A549 treated with Hydrocortisone at 1 μM for 4 hours (cell line): ENCODE results near the gene TAF5L. TPM values are rescaled to one million over a fixed set of nuclear protein-coding genes. Genes with fewer than 3 reads are reported as not detected.

Experiments
- total RNA-seq: library from RNA; stranded (reverse); fragments of 200-300 nt; extraction: Qiagen RNA extraction; gene quantifications from 5 replicates; pipeline ENCODE4 v1.2.3, GENCODE V29; 2022

TAF5L gene
- 23.3 to 26.4 TPM (median 23.4 TPM) in 5 replicates for total RNA-seq

GRCh38 chr1:229625915-229626831 lies at the start of gene TAF5L, which contains the start of gene URB2:
TAF5L (minus strand) TSS chr1:229626122; CDS start chr1:229614482, 11,640 bp downstream.
URB2 (plus strand) TSS chr1:229626247; CDS start chr1:229627634, 1,387 bp downstream.

DNA sequence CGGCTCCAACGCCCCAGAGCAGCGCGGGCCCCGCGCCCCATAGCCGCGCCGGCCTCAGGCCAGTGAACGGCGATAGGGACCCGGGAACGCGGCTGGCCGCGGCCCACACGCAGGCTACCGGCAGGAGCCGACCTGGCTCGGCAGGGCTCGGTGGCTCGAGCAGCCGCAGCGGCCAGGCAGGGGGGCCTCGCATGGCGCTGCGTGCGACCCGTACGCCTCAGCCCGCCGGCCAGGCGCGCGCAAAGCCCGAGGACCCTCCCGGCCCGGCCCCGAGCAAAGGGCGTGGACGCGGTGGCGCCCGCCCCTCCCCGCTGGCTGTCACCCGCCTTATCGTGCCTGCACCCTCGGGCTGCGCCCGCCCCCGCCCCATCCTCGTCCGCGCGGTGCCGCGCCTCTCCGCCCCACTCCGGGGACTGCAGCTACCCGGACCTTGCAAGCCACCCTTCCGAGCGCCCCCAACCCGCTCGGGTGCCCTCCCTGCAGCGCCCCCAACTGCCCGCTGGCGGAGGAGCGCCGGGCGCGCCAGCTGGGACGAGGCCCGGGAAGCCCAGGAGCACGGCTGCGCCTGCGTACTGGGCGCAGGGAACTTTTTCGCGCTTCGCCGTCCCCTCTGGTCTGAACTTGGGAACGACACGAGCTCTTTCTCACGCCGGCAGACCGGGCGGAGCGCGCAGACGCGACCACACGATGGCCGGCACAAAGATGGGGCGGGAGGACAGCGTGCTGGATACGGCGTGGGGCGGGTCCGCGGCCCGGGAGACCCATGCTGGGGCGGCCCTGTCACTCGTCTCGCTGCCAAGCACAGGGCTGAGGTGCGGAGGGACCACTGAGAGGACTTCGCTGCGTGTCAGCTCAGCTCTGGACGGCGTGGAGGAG lies 67.2 kb downstream of the TAF5L start, which contains the start of gene ABCB10:
Gene ABCB10, minus strand, starts transcription at position 248 of the 876 bp plus-strand sequence. Its CDS starts 55 bp downstream, at position 193.

Other genes starting within 250 kb of the TAF5L start
- gene ACTA1, start 192.0 kb downstream of the TAF5L start, total RNA-seq: 0.07 to 0.21 TPM (median 0.10 TPM) in 4 of 5 replicates, not detected in the other
- 18.7 to 26.7 TPM (median 22.7 TPM) in 5 replicates for gene NUP133, start 117.8 kb downstream of the TAF5L start, total RNA-seq
- gene ABCB10, start 67.4 kb downstream of the TAF5L start, total RNA-seq: 15.5 to 23.9 TPM (median 19.1 TPM) in 5 replicates
- 14.0 to 16.6 TPM (median 14.2 TPM) in 5 replicates for gene URB2, start 125 bp upstream of the TAF5L start, total RNA-seq